Measurements from ENCODE around the gene TMEM140. TPM values are rescaled to one million over a fixed set of nuclear protein-coding genes. Genes with fewer than 3 reads are reported as not detected.

Gene TMEM140
- total RNA-seq, 1 experiment from 2014 or later, result not detected

DNA sequence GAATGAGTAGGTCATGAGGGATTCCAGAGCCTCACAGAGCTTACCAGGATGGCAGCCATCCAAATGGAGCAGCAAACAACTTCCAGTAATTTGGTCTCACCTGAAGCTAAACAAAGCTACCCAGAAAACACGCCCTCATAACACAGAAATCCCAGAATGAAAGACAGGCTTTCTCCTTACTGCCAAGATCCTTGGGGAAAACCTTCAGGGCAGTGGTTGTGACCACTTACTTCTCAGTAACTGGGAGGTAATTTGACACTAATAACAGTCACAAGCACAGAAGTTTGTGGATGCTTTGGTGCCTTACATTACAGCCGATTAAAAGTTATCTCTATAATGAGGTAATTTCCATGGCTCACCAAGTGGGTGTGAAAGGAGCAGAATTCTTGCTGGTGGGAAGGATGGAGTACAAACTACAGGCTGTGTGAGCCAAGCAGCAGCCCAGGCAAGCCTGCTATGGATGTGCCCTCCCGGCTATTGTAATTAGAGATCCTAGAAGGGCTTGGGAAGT, 53.0 kb downstream of the TMEM140 start:
- no TSS peak for BruUV-seq (replicated peaks)
- no peak for DNase-seq (ENCODE audit: low spot score)
- TF ChIP-seq EZH2 (IDR thresholded peaks at IDR 0.05; ENCODE audit: borderline replicate concordance, low read depth, low read length, poor library complexity, severe bottlenecking) (no peak), CTCF (conservative IDR thresholded peaks at IDR 0.05; ENCODE audit: low read depth, low read length) (no peak)
- Histone ChIP-seq H3K4me3 (ENCODE audit: low read depth, low read length, poor library complexity, severe bottlenecking) (no peak overlapping the region), H3K4me1 (ENCODE audit: insufficient read depth, low read length, poor library complexity, severe bottlenecking) (no peaks in the 10 kb centered on the region), H3K9me3 (ENCODE audit: low read depth, low read length, poor library complexity, severe bottlenecking) (no peaks in the 10 kb centered on the region), H3K27ac (ENCODE audit: low read depth, low read length, poor library complexity, severe bottlenecking) (no peak overlapping the region), H3K27me3 (replicated peaks; ENCODE audit: insufficient read depth, low read depth, low read length, poor library complexity) (no peaks in the 10 kb centered on the region), H3K36me3 (ENCODE audit: insufficient read depth, low read length, poor library complexity, severe bottlenecking) (no peaks in the 10 kb centered on the region)
- intact Hi-C loops (cut with micrococcal nuclease; ENCODE audit: unreplicated experiment), result no loop called here
- ChIA-PET CTCF (no interaction called here), POLR2A (ENCODE audit: low non-redundant PET) (no interaction called here)

DNA sequence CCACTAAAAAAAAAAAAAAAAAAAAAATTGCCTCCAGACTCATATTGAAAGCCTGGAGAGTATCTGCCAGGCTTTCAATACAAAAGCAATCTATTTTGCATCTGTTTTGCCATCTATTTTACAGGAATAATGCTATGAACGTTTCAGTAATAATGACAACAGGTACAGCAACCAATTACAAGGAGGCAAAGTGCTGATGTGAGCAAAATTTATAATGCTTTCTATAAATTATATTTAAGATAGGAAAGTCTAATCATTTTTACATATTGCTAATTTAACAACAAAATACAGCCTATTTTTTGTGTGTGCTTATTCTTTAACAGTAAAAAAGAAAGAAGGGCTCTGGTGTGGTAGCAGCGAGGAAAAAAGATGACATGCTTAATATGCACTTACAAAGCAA, 53.5 kb downstream of the TMEM140 start:
- intact Hi-C loops (cut with micrococcal nuclease; ENCODE audit: unreplicated experiment), result no loop called here
- Histone ChIP-seq H3K27ac (ENCODE audit: low read depth, low read length, poor library complexity, severe bottlenecking) (no peak overlapping the region), H3K9me3 (ENCODE audit: low read depth, low read length, poor library complexity, severe bottlenecking) (no peaks in the 10 kb centered on the region), H3K27me3 (replicated peaks; ENCODE audit: insufficient read depth, low read depth, low read length, poor library complexity) (no peaks in the 10 kb centered on the region), H3K4me1 (ENCODE audit: insufficient read depth, low read length, poor library complexity, severe bottlenecking) (no peaks in the 10 kb centered on the region), H3K36me3 (ENCODE audit: insufficient read depth, low read length, poor library complexity, severe bottlenecking) (no peaks in the 10 kb centered on the region), H3K4me3 (ENCODE audit: low read depth, low read length, poor library complexity, severe bottlenecking) (no peak overlapping the region)
- ChIA-PET CTCF (no interaction called here), POLR2A (ENCODE audit: low non-redundant PET) (no interaction called here)
- BruUV-seq (replicated peaks), result no TSS peak
- DNase-seq (ENCODE audit: low spot score), result no peak
- TF ChIP-seq EZH2 (IDR thresholded peaks at IDR 0.05; ENCODE audit: borderline replicate concordance, low read depth, low read length, poor library complexity, severe bottlenecking), result no peak
- TF ChIP-seq CTCF (conservative IDR thresholded peaks at IDR 0.05; ENCODE audit: low read depth, low read length), result no peak

DNA sequence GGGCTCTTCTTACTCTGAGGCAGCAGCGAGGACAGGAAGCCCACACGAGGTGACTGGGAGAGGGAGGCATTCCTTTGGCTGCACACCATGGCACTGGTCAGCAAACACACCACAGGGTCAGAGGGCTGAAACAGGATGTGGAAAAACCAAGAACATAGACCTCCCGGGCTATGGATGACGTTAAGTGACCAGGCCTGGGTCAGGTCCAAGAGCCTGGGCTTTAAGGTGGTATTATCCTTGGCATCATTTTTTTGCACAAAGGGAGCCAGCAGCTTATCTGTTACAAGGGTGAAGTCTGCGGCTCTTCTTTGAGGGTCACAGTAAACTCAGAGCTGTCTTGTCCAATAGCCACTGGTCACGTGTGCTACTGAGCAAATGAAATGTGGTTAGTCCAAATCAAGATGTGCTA, 56.5 kb downstream of the TMEM140 start:
- H3K27ac ChIP-seq (ENCODE audit: low read depth, low read length, poor library complexity, severe bottlenecking), result no peak overlapping the region
- H3K36me3 ChIP-seq (ENCODE audit: insufficient read depth, low read length, poor library complexity, severe bottlenecking), result no peaks in the 10 kb centered on the region
- H3K4me1 ChIP-seq (ENCODE audit: insufficient read depth, low read length, poor library complexity, severe bottlenecking), result no peaks in the 10 kb centered on the region
- no peaks in the 10 kb centered on the region for H3K27me3 ChIP-seq (replicated peaks; ENCODE audit: insufficient read depth, low read depth, low read length, poor library complexity)
- TF ChIP-seq EZH2 (IDR thresholded peaks at IDR 0.05; ENCODE audit: borderline replicate concordance, low read depth, low read length, poor library complexity, severe bottlenecking) (no peak), CTCF (conservative IDR thresholded peaks at IDR 0.05; ENCODE audit: low read depth, low read length) (no peak)
- H3K4me3 ChIP-seq (ENCODE audit: low read depth, low read length, poor library complexity, severe bottlenecking), result no peak overlapping the region
- BruUV-seq (replicated peaks), result no TSS peak
- ChIA-PET CTCF (no interaction called here), POLR2A (ENCODE audit: low non-redundant PET) (no interaction called here)
- intact Hi-C loops (cut with micrococcal nuclease; ENCODE audit: unreplicated experiment), result no loop called here
- no peaks in the 10 kb centered on the region for H3K9me3 ChIP-seq (ENCODE audit: low read depth, low read length, poor library complexity, severe bottlenecking)
- DNase-seq (ENCODE audit: low spot score), result no peak

Data from A673 (cell line).